ENCODE data around the gene SUPT6H. TPM values are rescaled to one million over a fixed set of nuclear protein-coding genes. Genes with fewer than 3 reads are reported as not detected.

The SUPT6H gene
- total RNA-seq, 1 donor from 2014 or later, result 91.2 TPM

- Mint-ChIP-seq H3K27me3 (ENCODE audit: unreplicated experiment) (no peaks in the 10 kb centered on the region), H3K4me1 (ENCODE audit: unreplicated experiment) (no peaks in the 10 kb centered on the region), H3K4me3 (ENCODE audit: unreplicated experiment) (no peak overlapping the region), H3K27ac (ENCODE audit: unreplicated experiment) (no peak overlapping the region), H3K36me3 (ENCODE audit: unreplicated experiment) (peaks cover 54% of the 10 kb centered on the region), H3K9me3 (ENCODE audit: unreplicated experiment) (no peaks in the 10 kb centered on the region)
- TF ChIP-seq CTCF (IDR thresholded peaks at IDR 0.05), result no peak
- DNase-seq (ENCODE audit: extremely low spot score, unreplicated experiment), result no peak
These were observed 38.3 kb upstream of the SUPT6H start for GRCh38 chr17:28623696-28624095.

- no peak for TF ChIP-seq CTCF (IDR thresholded peaks at IDR 0.05)
- H3K27me3 Mint-ChIP-seq (ENCODE audit: unreplicated experiment), result no peaks in the 10 kb centered on the region
- no peaks in the 10 kb centered on the region for H3K9me3 Mint-ChIP-seq (ENCODE audit: unreplicated experiment)
- no peak overlapping the region for H3K4me3 Mint-ChIP-seq (ENCODE audit: unreplicated experiment)
- H3K36me3 Mint-ChIP-seq (ENCODE audit: unreplicated experiment), result peaks cover 51% of the 10 kb centered on the region
- no peaks in the 10 kb centered on the region for H3K4me1 Mint-ChIP-seq (ENCODE audit: unreplicated experiment)
- no peak for DNase-seq (ENCODE audit: extremely low spot score, unreplicated experiment)
- no peak overlapping the region for H3K27ac Mint-ChIP-seq (ENCODE audit: unreplicated experiment)
These were observed 37.9 kb upstream of the SUPT6H start for GRCh38 chr17:28624148-28624547.

GRCh38 chr17:28626818-28627217 is 35.2 kb upstream of the SUPT6H start:
- DNase-seq (ENCODE audit: extremely low spot score, unreplicated experiment), result no peak
- no peaks in the 10 kb centered on the region for H3K4me1 Mint-ChIP-seq (ENCODE audit: unreplicated experiment)
- H3K27me3 Mint-ChIP-seq (ENCODE audit: unreplicated experiment), result no peaks in the 10 kb centered on the region

GRCh38 chr17:28634206-28634865 is 27.7 kb upstream of the SUPT6H start:
- Mint-ChIP-seq H3K27ac (ENCODE audit: unreplicated experiment) (no peak overlapping the region), H3K4me1 (ENCODE audit: unreplicated experiment) (no peaks in the 10 kb centered on the region), H3K4me3 (ENCODE audit: unreplicated experiment) (no peak overlapping the region), H3K27me3 (ENCODE audit: unreplicated experiment) (no peaks in the 10 kb centered on the region), H3K36me3 (ENCODE audit: unreplicated experiment) (peaks cover 72% of the 10 kb centered on the region), H3K9me3 (ENCODE audit: unreplicated experiment) (no peaks in the 10 kb centered on the region)
- no peak for DNase-seq (ENCODE audit: extremely low spot score, unreplicated experiment)
- TF ChIP-seq CTCF (IDR thresholded peaks at IDR 0.05), result no peak

More at GRCh38 chr17:28626818-28627217, 35.2 kb upstream of the SUPT6H start:
- H3K36me3 Mint-ChIP-seq (ENCODE audit: unreplicated experiment), result peaks cover 43% of the 10 kb centered on the region
- H3K9me3 Mint-ChIP-seq (ENCODE audit: unreplicated experiment), result no peaks in the 10 kb centered on the region
- no peak for TF ChIP-seq CTCF (IDR thresholded peaks at IDR 0.05)
- H3K27ac Mint-ChIP-seq (ENCODE audit: unreplicated experiment), result no peak overlapping the region
- H3K4me3 Mint-ChIP-seq (ENCODE audit: unreplicated experiment), result no peak overlapping the region

- no peak for TF ChIP-seq CTCF (IDR thresholded peaks at IDR 0.05)
- Mint-ChIP-seq H3K9me3 (ENCODE audit: unreplicated experiment) (no peaks in the 10 kb centered on the region), H3K27me3 (ENCODE audit: unreplicated experiment) (no peaks in the 10 kb centered on the region), H3K36me3 (ENCODE audit: unreplicated experiment) (peaks cover 78% of the 10 kb centered on the region), H3K27ac (ENCODE audit: unreplicated experiment) (no peak overlapping the region), H3K4me3 (ENCODE audit: unreplicated experiment) (no peak overlapping the region), H3K4me1 (ENCODE audit: unreplicated experiment) (no peaks in the 10 kb centered on the region)
- DNase-seq (ENCODE audit: extremely low spot score, unreplicated experiment), result no peak
These were observed 26.5 kb upstream of the SUPT6H start for GRCh38 chr17:28635506-28635905.
